GM23338 (cell line): Measurements from ENCODE around the gene POLR2H.

Experiments
- CREB1 ChIP-seq: fragments of 250-450 bp; sonication (Bioruptor Pico); IDR thresholded peaks from 2 replicates; pipeline ENCODE4 v1.5.0; 2020; ENCODE audit warnings: low read depth, mild to moderate bottlenecking, moderate library complexity
- ETS1 ChIP-seq: IDR thresholded peaks from 2 replicates; pipeline ENCODE4 v1.6.1; 2016; ENCODE audit warnings: antibody characterized with exemption
- EZH2 ChIP-seq: fragments of 200-600 bp; sonication (generic); IDR thresholded peaks from one replicate; pipeline ENCODE4 v1.8.0; 2017; ENCODE audit warnings: antibody characterized with exemption, mild to moderate bottlenecking, low read depth; ENCODE audit not compliant: unreplicated experiment
- EZH2phosphoT487 ChIP-seq: fragments of 200-600 bp; sonication (generic); IDR thresholded peaks from one replicate; pipeline ENCODE4 v1.8.1; 2018; ENCODE audit warnings: antibody characterized with exemption; ENCODE audit not compliant: unreplicated experiment
- JUNB ChIP-seq: IDR thresholded peaks from one replicate; pipeline ENCODE4 v1.6.1; 2016; ENCODE audit warnings: antibody characterized with exemption; ENCODE audit not compliant: unreplicated experiment
- NANOG ChIP-seq: IDR thresholded peaks from 2 replicates; pipeline ENCODE4 v1.6.1; 2016; ENCODE audit warnings: antibody characterized with exemption, borderline replicate concordance
- POLR2AphosphoS5 ChIP-seq: IDR thresholded peaks from 2 replicates; pipeline ENCODE4 v1.6.1; 2016; ENCODE audit warnings: antibody characterized with exemption, low read depth
- STAT1 ChIP-seq: IDR thresholded peaks from one replicate; pipeline ENCODE4 v1.6.1; 2016; ENCODE audit warnings: antibody characterized with exemption; ENCODE audit not compliant: unreplicated experiment
- ZNF114 ChIP-seq: fragments of 250-450 bp; sonication (Bioruptor Pico); IDR thresholded peaks from 2 replicates; pipeline ENCODE4 v1.5.0; 2020; ENCODE audit warnings: mild to moderate bottlenecking, moderate library complexity
- ZNF331 ChIP-seq: fragments of 250-450 bp; sonication (Bioruptor Pico); IDR thresholded peaks from 2 replicates; pipeline ENCODE4 v1.5.0; 2020; ENCODE audit warnings: low read depth, mild to moderate bottlenecking, moderate library complexity
- TF ChIP-seq, protein P1 (sequence below), 2 experiments: fragments of 200-600 bp in 1 of 2; sonication (generic) in 1 of 2; conservative IDR thresholded peaks; 2 replicates each; pipeline versions ENCODE4 v1.5.1 to v1.6.1; 2016 to 2017; ENCODE audit warnings: antibody characterized with exemption in 2 of 2, low read depth in 2 of 2, mild to moderate bottlenecking in 2 of 2, moderate library complexity in 1 of 2
- TF ChIP-seq, protein P2 (sequence below): IDR thresholded peaks from one replicate; pipeline ENCODE4 v1.6.1; 2018; ENCODE audit warnings: antibody characterized with exemption; ENCODE audit not compliant: unreplicated experiment
- TF ChIP-seq, protein P3 (sequence below): fragments of 250-450 bp; sonication (Bioruptor Pico); IDR thresholded peaks from 2 replicates; pipeline ENCODE4 v1.5.0; 2020; ENCODE audit warnings: mild to moderate bottlenecking, moderate library complexity

DNA sequence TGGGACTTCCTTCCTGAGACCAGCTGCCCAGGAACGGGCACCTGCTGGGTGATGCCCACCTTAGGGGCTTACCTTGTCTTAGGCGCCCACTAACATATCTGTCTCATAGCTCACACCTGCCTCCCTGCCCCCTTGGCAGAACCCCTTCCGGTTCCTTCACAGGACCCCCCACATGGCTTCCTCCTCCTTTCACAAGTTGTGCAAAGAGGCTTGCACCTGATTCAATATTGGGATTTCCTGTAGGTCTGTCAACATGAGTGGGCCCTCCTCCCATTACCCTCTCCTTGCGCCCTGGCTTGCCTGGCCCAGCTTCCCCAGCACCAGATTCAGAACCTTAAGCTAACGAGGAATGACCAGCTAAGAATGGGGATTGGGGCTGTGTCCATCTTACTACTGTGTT, 15.9 kb downstream of the POLR2H start:
- TF ChIP-seq EZH2 (no peak), ETS1 (no peak), POLR2AphosphoS5 (no peak), EZH2phosphoT487 (no peak), JUNB (no peak), CREB1 (CRISPR knock-in tag) (no peak), ZNF114 (CRISPR knock-in tag) (no peak), STAT1 (no peak), NANOG (no peak), ZNF331 (no peak)
- TF ChIP-seq, protein P1, sequence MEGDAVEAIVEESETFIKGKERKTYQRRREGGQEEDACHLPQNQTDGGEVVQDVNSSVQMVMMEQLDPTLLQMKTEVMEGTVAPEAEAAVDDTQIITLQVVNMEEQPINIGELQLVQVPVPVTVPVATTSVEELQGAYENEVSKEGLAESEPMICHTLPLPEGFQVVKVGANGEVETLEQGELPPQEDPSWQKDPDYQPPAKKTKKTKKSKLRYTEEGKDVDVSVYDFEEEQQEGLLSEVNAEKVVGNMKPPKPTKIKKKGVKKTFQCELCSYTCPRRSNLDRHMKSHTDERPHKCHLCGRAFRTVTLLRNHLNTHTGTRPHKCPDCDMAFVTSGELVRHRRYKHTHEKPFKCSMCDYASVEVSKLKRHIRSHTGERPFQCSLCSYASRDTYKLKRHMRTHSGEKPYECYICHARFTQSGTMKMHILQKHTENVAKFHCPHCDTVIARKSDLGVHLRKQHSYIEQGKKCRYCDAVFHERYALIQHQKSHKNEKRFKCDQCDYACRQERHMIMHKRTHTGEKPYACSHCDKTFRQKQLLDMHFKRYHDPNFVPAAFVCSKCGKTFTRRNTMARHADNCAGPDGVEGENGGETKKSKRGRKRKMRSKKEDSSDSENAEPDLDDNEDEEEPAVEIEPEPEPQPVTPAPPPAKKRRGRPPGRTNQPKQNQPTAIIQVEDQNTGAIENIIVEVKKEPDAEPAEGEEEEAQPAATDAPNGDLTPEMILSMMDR (conservative IDR thresholded peaks at IDR 0.05; ENCODE audit: low read depth in 2 of 2), result no peak
- TF ChIP-seq, protein P2, sequence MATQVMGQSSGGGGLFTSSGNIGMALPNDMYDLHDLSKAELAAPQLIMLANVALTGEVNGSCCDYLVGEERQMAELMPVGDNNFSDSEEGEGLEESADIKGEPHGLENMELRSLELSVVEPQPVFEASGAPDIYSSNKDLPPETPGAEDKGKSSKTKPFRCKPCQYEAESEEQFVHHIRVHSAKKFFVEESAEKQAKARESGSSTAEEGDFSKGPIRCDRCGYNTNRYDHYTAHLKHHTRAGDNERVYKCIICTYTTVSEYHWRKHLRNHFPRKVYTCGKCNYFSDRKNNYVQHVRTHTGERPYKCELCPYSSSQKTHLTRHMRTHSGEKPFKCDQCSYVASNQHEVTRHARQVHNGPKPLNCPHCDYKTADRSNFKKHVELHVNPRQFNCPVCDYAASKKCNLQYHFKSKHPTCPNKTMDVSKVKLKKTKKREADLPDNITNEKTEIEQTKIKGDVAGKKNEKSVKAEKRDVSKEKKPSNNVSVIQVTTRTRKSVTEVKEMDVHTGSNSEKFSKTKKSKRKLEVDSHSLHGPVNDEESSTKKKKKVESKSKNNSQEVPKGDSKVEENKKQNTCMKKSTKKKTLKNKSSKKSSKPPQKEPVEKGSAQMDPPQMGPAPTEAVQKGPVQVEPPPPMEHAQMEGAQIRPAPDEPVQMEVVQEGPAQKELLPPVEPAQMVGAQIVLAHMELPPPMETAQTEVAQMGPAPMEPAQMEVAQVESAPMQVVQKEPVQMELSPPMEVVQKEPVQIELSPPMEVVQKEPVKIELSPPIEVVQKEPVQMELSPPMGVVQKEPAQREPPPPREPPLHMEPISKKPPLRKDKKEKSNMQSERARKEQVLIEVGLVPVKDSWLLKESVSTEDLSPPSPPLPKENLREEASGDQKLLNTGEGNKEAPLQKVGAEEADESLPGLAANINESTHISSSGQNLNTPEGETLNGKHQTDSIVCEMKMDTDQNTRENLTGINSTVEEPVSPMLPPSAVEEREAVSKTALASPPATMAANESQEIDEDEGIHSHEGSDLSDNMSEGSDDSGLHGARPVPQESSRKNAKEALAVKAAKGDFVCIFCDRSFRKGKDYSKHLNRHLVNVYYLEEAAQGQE, result no peak
- TF ChIP-seq, protein P3, sequence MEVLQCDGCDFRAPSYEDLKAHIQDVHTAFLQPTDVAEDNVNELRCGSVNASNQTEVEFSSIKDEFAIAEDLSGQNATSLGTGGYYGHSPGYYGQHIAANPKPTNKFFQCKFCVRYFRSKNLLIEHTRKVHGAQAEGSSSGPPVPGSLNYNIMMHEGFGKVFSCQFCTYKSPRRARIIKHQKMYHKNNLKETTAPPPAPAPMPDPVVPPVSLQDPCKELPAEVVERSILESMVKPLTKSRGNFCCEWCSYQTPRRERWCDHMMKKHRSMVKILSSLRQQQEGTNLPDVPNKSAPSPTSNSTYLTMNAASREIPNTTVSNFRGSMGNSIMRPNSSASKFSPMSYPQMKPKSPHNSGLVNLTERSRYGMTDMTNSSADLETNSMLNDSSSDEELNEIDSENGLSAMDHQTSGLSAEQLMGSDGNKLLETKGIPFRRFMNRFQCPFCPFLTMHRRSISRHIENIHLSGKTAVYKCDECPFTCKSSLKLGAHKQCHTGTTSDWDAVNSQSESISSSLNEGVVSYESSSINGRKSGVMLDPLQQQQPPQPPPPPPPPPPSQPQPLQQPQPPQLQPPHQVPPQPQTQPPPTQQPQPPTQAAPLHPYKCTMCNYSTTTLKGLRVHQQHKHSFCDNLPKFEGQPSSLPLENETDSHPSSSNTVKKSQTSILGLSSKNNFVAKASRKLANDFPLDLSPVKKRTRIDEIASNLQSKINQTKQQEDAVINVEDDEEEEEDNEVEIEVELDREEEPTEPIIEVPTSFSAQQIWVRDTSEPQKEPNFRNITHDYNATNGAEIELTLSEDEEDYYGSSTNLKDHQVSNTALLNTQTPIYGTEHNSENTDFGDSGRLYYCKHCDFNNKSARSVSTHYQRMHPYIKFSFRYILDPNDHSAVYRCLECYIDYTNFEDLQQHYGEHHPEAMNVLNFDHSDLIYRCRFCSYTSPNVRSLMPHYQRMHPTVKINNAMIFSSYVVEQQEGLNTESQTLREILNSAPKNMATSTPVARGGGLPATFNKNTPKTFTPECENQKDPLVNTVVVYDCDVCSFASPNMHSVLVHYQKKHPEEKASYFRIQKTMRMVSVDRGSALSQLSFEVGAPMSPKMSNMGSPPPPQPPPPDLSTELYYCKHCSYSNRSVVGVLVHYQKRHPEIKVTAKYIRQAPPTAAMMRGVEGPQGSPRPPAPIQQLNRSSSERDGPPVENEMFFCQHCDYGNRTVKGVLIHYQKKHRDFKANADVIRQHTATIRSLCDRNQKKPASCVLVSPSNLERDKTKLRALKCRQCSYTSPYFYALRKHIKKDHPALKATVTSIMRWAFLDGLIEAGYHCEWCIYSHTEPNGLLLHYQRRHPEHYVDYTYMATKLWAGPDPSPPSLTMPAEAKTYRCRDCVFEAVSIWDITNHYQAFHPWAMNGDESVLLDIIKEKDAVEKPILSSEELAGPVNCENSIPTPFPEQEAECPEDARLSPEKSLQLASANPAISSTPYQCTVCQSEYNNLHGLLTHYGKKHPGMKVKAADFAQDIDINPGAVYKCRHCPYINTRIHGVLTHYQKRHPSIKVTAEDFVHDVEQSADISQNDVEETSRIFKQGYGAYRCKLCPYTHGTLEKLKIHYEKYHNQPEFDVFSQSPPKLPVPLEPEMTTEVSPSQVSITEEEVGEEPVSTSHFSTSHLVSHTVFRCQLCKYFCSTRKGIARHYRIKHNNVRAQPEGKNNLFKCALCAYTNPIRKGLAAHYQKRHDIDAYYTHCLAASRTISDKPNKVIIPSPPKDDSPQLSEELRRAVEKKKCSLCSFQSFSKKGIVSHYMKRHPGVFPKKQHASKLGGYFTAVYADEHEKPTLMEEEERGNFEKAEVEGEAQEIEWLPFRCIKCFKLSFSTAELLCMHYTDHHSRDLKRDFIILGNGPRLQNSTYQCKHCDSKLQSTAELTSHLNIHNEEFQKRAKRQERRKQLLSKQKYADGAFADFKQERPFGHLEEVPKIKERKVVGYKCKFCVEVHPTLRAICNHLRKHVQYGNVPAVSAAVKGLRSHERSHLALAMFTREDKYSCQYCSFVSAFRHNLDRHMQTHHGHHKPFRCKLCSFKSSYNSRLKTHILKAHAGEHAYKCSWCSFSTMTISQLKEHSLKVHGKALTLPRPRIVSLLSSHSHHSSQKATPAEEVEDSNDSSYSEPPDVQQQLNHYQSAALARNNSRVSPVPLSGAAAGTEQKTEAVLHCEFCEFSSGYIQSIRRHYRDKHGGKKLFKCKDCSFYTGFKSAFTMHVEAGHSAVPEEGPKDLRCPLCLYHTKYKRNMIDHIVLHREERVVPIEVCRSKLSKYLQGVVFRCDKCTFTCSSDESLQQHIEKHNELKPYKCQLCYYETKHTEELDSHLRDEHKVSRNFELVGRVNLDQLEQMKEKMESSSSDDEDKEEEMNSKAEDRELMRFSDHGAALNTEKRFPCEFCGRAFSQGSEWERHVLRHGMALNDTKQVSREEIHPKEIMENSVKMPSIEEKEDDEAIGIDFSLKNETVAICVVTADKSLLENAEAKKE, result no peak
